ACC112 (cell line): Measurements from ENCODE around the gene MYO10.
A peak's percentile ranks its signal among the peaks of the same experiment; 100 is the strongest.

Experiments
- H2AFZ ChIP-seq: fragments of 200-600 bp; sonication (generic); one replicate; pipeline ENCODE4 v1.6.0; 2017; ENCODE audit warnings: antibody characterized with exemption, low read length; ENCODE audit not compliant: unreplicated experiment
- H3K27ac ChIP-seq: fragments of 200-600 bp; sonication (generic); 2 replicates; pipeline ENCODE4 v1.5.1; 2014; ENCODE audit warnings: low read depth, mild to moderate bottlenecking, antibody characterized with exemption, low read length, moderate library complexity
- H3K27me3 ChIP-seq: fragments of 200-600 bp; sonication (generic); 2 replicates; pipeline ENCODE4 v1.6.1; 2014; ENCODE audit warnings: mild to moderate bottlenecking, antibody characterized with exemption, low read length, moderate library complexity, mixed read lengths; ENCODE audit not compliant: insufficient read depth
- H3K36me3 ChIP-seq: fragments of 200-600 bp; sonication (generic); 2 replicates; pipeline ENCODE4 v1.6.1; 2016; ENCODE audit warnings: mild to moderate bottlenecking, antibody characterized with exemption, low read length, moderate library complexity, mixed read lengths; ENCODE audit not compliant: insufficient read depth
- H3K4me1 ChIP-seq: fragments of 200-600 bp; sonication (generic); one replicate; pipeline ENCODE4 v1.6.1; 2016; ENCODE audit warnings: low read length, mixed read lengths; ENCODE audit not compliant: insufficient read depth, unreplicated experiment, control insufficient read depth
- H3K4me3 ChIP-seq: fragments of 200-600 bp; sonication (generic); 2 replicates; pipeline ENCODE4 v1.5.1; 2014; ENCODE audit warnings: mild to moderate bottlenecking, low read depth, low read length
- H3K79me2 ChIP-seq: fragments of 200-600 bp; sonication (generic); one replicate; pipeline ENCODE4 v1.6.0; 2016; ENCODE audit warnings: low read length; ENCODE audit not compliant: control insufficient read depth, unreplicated experiment, insufficient read depth

Gene MYO10

DNA sequence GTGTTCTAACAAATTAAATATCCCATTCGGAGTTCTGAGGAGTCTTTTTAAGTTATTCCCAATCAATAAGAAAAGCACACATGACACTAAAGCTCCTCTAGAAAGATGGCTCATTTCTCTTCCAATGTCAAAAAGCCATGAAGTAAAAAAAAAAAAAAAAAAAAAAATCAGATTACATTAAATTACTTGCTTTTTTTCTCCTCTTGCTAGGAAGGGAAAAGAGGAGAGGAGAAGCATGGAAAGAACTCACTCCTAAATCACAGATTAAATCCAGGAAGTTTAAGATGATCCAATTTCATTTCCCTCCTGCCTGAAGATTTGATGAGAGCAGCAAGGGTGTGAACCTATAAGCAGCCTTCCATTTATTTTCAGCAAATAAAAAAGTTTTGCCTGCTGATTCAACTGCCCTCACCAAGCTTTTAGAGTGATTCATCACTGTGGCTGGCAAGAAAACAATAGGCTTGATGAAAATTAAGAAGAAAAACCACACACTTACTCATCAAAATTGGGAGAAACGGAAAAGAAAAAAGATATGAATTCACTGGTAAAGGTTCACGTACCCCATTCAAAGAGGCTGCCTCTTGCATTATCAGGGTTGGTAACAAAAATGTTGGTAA lies 19.7 kb downstream of the MYO10 start:
- H3K27ac ChIP-seq = peak overlapping the region; percentile 85
- H2AFZ ChIP-seq = no peak overlapping the region
- H3K4me3 ChIP-seq = peak overlapping the region; percentile 51
- H3K27me3 ChIP-seq = no peaks in the 10 kb centered on the region
- peaks cover 42% of the 10 kb centered on the region for H3K4me1 ChIP-seq
- H3K36me3 ChIP-seq = no peaks in the 10 kb centered on the region
- H3K79me2 ChIP-seq = peaks cover 87% of the 10 kb centered on the region

DNA sequence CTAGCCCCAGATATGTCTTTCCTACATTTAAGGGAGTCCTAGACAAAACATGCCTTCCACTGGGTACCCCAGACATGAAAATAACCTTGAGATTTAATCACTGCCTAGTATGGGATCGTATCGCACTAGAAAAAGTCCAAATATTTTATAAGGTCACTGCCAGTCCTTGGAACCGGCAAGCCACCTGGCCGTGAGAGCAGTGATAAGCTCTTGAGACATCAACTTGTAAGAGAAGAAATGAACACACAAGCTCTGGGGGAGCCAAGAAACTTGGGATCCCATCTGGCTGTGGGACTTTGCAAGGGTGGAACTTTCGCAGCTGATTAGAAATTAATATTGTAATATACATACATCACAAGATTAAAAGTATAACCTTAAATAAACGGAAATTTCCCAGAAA lies 21.5 kb downstream of the MYO10 start:
- Histone ChIP-seq H3K79me2 (peaks cover 90% of the 10 kb centered on the region), H3K4me3 (no peak overlapping the region), H3K27ac (no peak overlapping the region), H3K36me3 (0 out of 2 replicates have a peak, but pooled peaks cover 3% of the 10 kb centered on the region), H3K4me1 (peaks cover 42% of the 10 kb centered on the region), H3K27me3 (no peaks in the 10 kb centered on the region), H2AFZ (no peak overlapping the region)

DNA sequence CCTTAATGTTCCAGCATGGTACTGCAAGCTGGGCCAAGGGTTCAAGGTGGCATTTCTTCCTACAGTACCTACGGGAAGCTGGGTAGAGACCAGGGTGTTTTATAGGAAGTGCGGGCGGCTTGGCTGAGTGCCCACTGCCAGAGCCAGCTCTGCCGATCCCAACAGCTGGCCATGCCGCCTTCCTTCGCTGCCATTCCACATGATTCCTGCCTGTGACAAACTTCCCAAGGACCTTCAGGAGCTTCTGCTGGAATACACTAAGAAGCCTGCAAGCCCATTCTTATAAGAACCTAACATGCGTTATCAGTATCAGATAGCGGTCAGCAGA lies 22.0 kb downstream of the MYO10 start:
- no peak overlapping the region for H3K4me3 ChIP-seq
- 0 out of 2 replicates have a peak, but pooled peaks cover 3% of the 10 kb centered on the region for H3K36me3 ChIP-seq
- peaks cover 45% of the 10 kb centered on the region for H3K4me1 ChIP-seq
- H2AFZ ChIP-seq = no peak overlapping the region
- H3K79me2 ChIP-seq = peaks cover 90% of the 10 kb centered on the region
- no peak overlapping the region for H3K27ac ChIP-seq
- no peaks in the 10 kb centered on the region for H3K27me3 ChIP-seq

GRCh38 chr5:16913187-16914107 lies 22.6 kb downstream of the MYO10 start:
- Histone ChIP-seq H3K79me2 (peaks cover 90% of the 10 kb centered on the region), H3K36me3 (0 out of 2 replicates have a peak, but pooled peaks cover 3% of the 10 kb centered on the region), H3K27me3 (no peaks in the 10 kb centered on the region), H3K4me1 (peaks cover 45% of the 10 kb centered on the region), H3K27ac (peak overlapping the region; percentile 9; the same call in 1 of the 2 replicates), H2AFZ (no peak overlapping the region), H3K4me3 (no peak overlapping the region)

GRCh38 chr5:16912080-16912479 lies 24.0 kb downstream of the MYO10 start:
- Histone ChIP-seq H3K27me3 (no peaks in the 10 kb centered on the region), H3K27ac (no peak overlapping the region), H3K79me2 (peaks cover 90% of the 10 kb centered on the region), H3K4me3 (no peak overlapping the region), H3K36me3 (0 out of 2 replicates have a peak, but pooled peaks cover 3% of the 10 kb centered on the region), H2AFZ (no peak overlapping the region), H3K4me1 (peaks cover 34% of the 10 kb centered on the region)

GRCh38 chr5:16909464-16909863 lies 26.6 kb downstream of the MYO10 start:
- Histone ChIP-seq H3K27ac (no peak overlapping the region), H2AFZ (no peak overlapping the region), H3K4me3 (no peak overlapping the region), H3K27me3 (no peaks in the 10 kb centered on the region), H3K36me3 (0 out of 2 replicates have a peak, but pooled peaks cover 3% of the 10 kb centered on the region), H3K4me1 (peaks cover 25% of the 10 kb centered on the region), H3K79me2 (peaks cover 97% of the 10 kb centered on the region)

GRCh38 chr5:16907270-16907669 lies 28.8 kb downstream of the MYO10 start:
- H2AFZ ChIP-seq = no peak overlapping the region
- peaks cover 10% of the 10 kb centered on the region for H3K4me1 ChIP-seq
- 0 out of 2 replicates have a peak, but pooled peaks cover 3% of the 10 kb centered on the region for H3K36me3 ChIP-seq
- no peaks in the 10 kb centered on the region for H3K27me3 ChIP-seq
- H3K4me3 ChIP-seq = no peak overlapping the region
- peaks cover 97% of the 10 kb centered on the region for H3K79me2 ChIP-seq
- no peak overlapping the region for H3K27ac ChIP-seq

DNA sequence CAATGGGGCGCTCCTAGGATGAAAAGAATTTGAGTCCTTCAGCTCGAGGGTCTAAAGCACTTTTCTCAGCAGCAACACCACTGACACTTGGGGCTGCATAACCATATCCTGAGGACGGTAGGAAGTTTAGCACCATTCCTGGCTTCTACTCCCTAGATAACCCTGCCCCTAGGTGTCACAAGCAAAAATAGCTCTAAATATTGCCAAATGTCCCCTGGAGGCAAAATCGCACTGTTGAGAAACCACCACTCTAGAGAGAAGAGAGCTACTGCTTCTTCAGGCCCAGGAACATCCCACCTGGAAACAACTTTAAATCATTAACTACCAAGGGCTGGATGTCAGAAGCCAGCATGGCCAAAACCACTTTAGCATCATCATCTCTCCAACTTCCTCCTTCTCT lies 29.8 kb downstream of the MYO10 start:
- Histone ChIP-seq H3K27me3 (no peaks in the 10 kb centered on the region), H2AFZ (no peak overlapping the region), H3K4me1 (peaks cover 7% of the 10 kb centered on the region), H3K27ac (no peak overlapping the region), H3K4me3 (no peak overlapping the region), H3K36me3 (0 out of 2 replicates have a peak, but pooled peaks cover 3% of the 10 kb centered on the region), H3K79me2 (peaks cover 95% of the 10 kb centered on the region)

DNA sequence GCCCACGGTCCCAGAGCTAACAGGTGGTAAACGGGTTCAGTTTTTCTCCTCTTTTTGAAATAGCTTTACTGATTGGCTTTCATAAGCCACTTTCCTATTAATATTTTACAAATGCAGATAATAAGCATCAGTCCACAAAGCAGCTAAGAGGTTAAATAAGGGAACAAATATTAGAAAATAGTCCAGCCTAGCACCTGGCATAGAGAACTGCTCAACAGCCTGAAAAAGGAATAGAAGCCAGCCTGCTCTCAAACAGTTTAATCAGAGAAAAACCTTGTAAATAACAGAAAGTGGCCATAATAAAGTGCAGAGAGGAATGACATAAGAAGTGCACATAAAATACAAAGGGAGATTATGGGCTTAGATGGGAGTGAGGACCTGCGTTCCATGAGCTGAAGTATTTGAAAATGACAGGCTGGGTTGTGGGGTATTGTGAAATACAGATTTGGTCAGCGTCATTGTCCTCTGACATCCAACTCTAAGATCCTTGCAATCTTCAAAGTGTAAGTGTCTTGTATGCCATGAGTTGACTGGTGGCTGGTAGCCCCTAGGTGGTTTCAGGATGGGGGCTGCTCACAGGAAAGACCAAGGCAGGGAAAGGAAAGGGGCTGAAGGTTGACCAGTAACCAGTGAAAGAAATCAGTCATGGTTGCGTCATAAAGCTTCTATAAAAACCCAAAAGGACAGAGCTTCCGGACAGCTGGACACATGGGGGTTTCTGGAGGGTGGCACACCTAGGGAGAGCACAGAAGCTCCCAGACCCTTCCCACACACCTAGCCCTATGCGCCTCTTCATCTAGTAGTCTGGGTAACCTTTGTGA lies 32.4 kb downstream of the MYO10 start:
- Histone ChIP-seq H3K36me3 (no peaks in the 10 kb centered on the region), H2AFZ (no peak overlapping the region), H3K4me1 (peaks cover 4% of the 10 kb centered on the region), H3K79me2 (peaks cover 93% of the 10 kb centered on the region), H3K4me3 (no peak overlapping the region), H3K27me3 (no peaks in the 10 kb centered on the region), H3K27ac (no peak overlapping the region)

DNA sequence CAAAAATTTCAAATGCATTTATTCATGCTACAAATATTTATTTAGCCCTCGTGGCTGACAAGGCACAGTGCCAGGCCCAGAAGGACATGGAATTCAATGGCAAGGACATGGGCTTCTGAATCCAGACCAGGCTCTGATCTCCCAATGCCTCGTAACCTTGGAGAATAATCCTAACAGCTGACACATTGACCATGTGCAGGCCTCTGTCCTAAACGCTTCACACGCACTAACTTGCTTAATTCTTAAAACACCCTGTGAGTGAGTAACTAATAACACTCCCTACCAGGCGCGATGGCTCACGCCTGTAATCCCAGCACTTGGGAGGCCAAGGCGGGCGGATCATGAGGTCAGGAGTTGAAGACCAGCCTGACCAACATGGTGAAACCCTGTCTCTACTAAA lies 33.2 kb downstream of the MYO10 start:
- H3K79me2 ChIP-seq = peaks cover 90% of the 10 kb centered on the region
- H3K27ac ChIP-seq = no peak overlapping the region
- H3K36me3 ChIP-seq = no peaks in the 10 kb centered on the region
- peaks cover 4% of the 10 kb centered on the region for H3K4me1 ChIP-seq
- H3K4me3 ChIP-seq = no peak overlapping the region
- no peak overlapping the region for H2AFZ ChIP-seq
- H3K27me3 ChIP-seq = no peaks in the 10 kb centered on the region
